RWPE2 (cell line): Measurements from ENCODE around the gene TBC1D4.

Experiments used
- ATAC-seq: fragments of 200-7000 bp; cut with Tn5 transposase; 3 replicates; pipeline ENCODE4 v1.9.1; 2021; ENCODE audit warnings: low read depth
- DNase-seq: peaks from one replicate; pipeline ENCODE4 v3.0.0-alpha.2; 2020; ENCODE audit warnings: low spot score
- H3K27ac ChIP-seq: fragments of 450-650 bp; 2 replicates; pipeline ENCODE4 v1.5.1; 2017; ENCODE audit warnings: mild to moderate bottlenecking; ENCODE audit not compliant: poor library complexity, severe bottlenecking
- H3K27me3 ChIP-seq: fragments of 250-450 bp; sonication (Bioruptor Pico); 2 replicates; pipeline ENCODE4 v1.5.1; 2021; ENCODE audit warnings: mild to moderate bottlenecking, moderate library complexity; ENCODE audit not compliant: insufficient read depth, poor library complexity, severe bottlenecking
- H3K36me3 ChIP-seq: fragments of 250-450 bp; sonication (Bioruptor Pico); 2 replicates; pipeline ENCODE4 v1.5.1; 2020; ENCODE audit warnings: low read depth, mild to moderate bottlenecking, moderate library complexity
- H3K4me1 ChIP-seq: fragments of 250-450 bp; sonication (Bioruptor Pico); 2 replicates; pipeline ENCODE4 v1.5.1; 2021; ENCODE audit warnings: mild to moderate bottlenecking, moderate library complexity; ENCODE audit not compliant: insufficient read depth, poor library complexity, severe bottlenecking
- H3K4me3 ChIP-seq: fragments of 250-450 bp; sonication (Bioruptor Pico); 2 replicates; pipeline ENCODE4 v1.5.1; 2021; ENCODE audit warnings: mild to moderate bottlenecking, moderate library complexity; ENCODE audit not compliant: severe bottlenecking
- H3K9me3 ChIP-seq: fragments of 250-450 bp; sonication (Bioruptor Pico); 2 replicates; pipeline ENCODE4 v1.5.1; 2021; ENCODE audit warnings: mild to moderate bottlenecking, moderate library complexity; ENCODE audit not compliant: severe bottlenecking
- TF ChIP-seq, protein P1 (sequence below): fragments of 450-650 bp; IDR thresholded peaks from one replicate; pipeline ENCODE4 v1.5.1; 2017; ENCODE audit warnings: mild to moderate bottlenecking, moderate library complexity; ENCODE audit not compliant: poor library complexity, severe bottlenecking

TBC1D4 gene

DNA sequence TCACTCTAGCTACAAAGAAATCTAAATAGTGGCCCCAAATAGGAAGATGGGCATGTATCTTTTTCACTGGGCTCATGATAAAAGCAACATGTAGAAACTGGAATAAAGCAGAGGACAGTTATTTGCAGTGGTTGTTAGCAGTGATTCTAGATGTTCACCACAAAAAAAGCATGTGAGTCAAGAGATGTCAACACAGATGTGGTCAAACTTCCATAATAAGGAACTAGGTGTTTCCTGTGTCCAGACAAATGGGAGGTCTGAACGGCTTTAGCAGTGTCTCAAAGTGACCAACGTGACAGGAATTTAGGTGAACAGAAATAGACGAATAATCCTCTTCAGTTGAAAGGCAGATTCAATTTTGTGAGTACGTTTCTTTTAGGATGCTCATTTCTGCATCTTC lies 162.7 kb downstream of the TBC1D4 start:
- Histone ChIP-seq H3K4me1 (peaks cover 3% of the 10 kb centered on the region), H3K4me3 (no peak overlapping the region), H3K27ac (no peak overlapping the region), H3K9me3 (no peaks in the 10 kb centered on the region), H3K36me3 (no peaks in the 10 kb centered on the region), H3K27me3 (no peaks in the 10 kb centered on the region)
- ATAC-seq (no peak), DNase-seq (no peak)
- TF ChIP-seq, protein P1, sequence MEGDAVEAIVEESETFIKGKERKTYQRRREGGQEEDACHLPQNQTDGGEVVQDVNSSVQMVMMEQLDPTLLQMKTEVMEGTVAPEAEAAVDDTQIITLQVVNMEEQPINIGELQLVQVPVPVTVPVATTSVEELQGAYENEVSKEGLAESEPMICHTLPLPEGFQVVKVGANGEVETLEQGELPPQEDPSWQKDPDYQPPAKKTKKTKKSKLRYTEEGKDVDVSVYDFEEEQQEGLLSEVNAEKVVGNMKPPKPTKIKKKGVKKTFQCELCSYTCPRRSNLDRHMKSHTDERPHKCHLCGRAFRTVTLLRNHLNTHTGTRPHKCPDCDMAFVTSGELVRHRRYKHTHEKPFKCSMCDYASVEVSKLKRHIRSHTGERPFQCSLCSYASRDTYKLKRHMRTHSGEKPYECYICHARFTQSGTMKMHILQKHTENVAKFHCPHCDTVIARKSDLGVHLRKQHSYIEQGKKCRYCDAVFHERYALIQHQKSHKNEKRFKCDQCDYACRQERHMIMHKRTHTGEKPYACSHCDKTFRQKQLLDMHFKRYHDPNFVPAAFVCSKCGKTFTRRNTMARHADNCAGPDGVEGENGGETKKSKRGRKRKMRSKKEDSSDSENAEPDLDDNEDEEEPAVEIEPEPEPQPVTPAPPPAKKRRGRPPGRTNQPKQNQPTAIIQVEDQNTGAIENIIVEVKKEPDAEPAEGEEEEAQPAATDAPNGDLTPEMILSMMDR = no peak

DNA sequence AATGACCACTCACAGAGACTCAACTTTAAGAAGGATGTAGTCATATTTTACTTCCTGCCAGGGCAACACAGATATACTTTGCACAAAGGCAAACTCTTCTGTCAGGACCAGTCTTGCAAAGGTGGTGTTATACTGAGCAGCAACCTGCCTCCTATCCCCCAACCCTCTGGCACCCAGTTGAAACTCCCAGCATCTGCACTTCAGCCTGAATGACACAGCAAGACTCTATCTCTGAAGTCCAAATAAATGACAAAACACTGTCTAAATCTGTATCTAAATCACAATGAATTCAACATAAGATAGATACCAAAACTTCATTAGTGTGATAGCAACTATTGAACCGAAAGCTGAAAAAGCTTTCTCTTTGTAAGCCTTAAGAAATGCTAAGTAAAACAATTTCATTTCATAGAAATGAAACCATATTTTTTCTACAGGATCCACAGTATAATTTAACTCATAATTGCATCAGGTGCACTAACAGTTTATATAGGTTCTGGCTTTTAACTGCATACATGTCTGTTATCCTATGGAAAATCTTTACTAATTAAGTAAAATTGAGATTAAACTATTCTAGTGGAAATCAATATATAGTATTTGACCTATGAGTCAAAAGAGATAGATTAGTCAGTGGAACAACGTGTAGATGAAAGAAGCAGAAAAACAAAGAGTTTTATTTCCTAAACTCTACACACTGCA lies 163.7 kb downstream of the TBC1D4 start:
- H3K4me3 ChIP-seq = no peak overlapping the region
- no peaks in the 10 kb centered on the region for H3K36me3 ChIP-seq
- H3K27ac ChIP-seq = no peak overlapping the region
- H3K4me1 ChIP-seq = peaks cover 3% of the 10 kb centered on the region
- ATAC-seq = no peak
- no peak for DNase-seq
- H3K27me3 ChIP-seq = no peaks in the 10 kb centered on the region
- TF ChIP-seq, protein P1 = no peak
- no peaks in the 10 kb centered on the region for H3K9me3 ChIP-seq

DNA sequence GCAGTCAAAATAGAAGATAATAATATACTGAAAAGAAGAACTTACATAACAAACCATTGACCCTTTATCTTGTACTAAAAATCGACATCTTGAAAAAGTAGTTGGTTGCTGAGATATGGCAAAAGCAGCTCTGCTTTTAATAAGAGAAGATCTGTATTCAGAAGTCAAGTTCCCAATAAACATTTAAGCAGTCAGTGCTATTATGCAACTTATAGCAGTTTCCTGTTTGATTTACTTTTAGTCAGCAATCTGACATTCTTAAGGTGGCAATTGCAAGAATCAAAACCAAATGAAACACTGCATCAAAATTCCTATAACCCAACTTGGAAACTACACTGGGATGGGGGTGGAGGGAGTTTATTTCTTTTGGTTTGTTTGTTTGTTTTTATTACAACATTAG lies 165.5 kb downstream of the TBC1D4 start:
- Histone ChIP-seq H3K9me3 (no peaks in the 10 kb centered on the region), H3K27ac (no peak overlapping the region), H3K36me3 (no peaks in the 10 kb centered on the region), H3K4me3 (no peak overlapping the region), H3K4me1 (peaks cover 3% of the 10 kb centered on the region), H3K27me3 (no peaks in the 10 kb centered on the region)
- DNase-seq (no peak), ATAC-seq (no peak; the same call in 2 of the 3 replicates)
- TF ChIP-seq, protein P1 = no peak

DNA sequence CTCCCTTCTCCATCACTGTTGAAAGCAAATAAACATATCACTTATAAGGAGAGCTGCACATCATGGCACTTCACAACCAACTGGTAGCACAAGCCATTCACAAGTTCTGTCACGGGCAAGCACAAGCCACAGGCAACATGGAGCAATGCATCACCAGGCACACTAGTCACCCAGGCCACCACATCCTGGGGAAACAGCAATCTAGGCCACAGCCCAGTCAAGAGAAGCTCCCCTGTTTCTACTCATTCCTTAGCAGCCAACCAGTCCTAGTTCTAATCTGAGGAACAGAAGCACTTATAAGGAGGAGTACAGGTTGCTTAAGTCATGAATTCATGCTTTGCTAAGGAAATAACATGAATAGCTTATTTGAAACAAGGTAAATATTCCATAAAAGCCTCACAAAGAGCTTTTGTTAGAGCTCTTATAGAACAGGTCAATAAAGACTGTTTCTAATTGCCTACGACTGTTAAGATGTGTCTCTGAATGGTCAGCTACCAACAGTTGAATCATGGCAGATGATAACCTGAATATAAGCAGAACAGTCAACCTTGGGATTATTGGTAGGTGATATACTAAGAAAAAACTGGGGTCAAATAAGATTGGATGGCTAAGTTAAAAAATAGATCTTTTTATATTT lies 169.0 kb downstream of the TBC1D4 start:
- Histone ChIP-seq H3K4me3 (no peak overlapping the region), H3K27ac (no peak overlapping the region), H3K27me3 (no peaks in the 10 kb centered on the region), H3K36me3 (no peaks in the 10 kb centered on the region), H3K4me1 (peaks cover 3% of the 10 kb centered on the region), H3K9me3 (no peaks in the 10 kb centered on the region)
- TF ChIP-seq, protein P1 = no peak
- no peak for DNase-seq
- ATAC-seq = no peak

DNA sequence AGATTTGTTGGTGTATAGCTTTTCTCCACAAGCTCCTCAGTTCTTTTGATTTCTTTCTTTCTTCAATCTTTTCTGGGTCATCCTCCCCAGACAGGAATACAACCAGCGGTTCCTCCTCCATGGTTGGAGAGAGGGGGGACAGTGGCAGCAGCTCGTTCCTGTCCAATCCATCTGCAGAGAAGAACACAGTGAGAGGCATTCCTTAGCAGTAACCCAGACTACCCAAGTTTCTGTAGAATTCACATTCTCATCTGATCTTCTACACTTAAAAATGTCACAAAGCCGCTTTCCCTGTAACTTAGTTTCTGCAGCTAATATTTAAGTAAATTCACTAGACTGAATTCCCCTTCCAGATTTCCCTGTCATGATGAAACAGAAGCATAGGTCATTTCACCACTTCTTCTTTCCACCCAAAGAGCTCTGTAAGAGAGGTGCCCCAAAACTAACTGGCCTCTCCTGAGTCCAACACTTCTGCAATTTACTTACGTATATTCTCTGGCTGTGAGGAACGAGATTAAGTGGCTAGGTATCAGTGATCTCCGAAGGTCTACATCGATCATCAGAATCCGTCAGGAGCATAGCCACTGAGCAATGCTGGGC lies 171.9 kb downstream of the TBC1D4 start:
- DNase-seq = no peak

More for the DNA sequence above, 171.9 kb downstream of the TBC1D4 start:
- TF ChIP-seq, protein P1 = no peak
- Histone ChIP-seq H3K4me3 (no peak overlapping the region), H3K27me3 (no peaks in the 10 kb centered on the region), H3K9me3 (no peaks in the 10 kb centered on the region), H3K36me3 (no peaks in the 10 kb centered on the region), H3K27ac (no peak overlapping the region), H3K4me1 (no peaks in the 10 kb centered on the region)
- ATAC-seq = no peak
